ENCODE results near the gene INSYN1.

The INSYN1 gene

GRCh38 chr15:73749533-73749932 lies 3.6 kb downstream of the INSYN1 start:
- H3K9me3 Mint-ChIP-seq: no peaks in the 10 kb centered on the region
- peak overlapping the region; percentile 28 to 76 (median 32) for H3K4me3 Mint-ChIP-seq
- no peak overlapping the region for H3K27ac Mint-ChIP-seq
- H3K27me3 Mint-ChIP-seq (ENCODE audit: low read depth): peaks cover 50% of the 10 kb centered on the region
- TF ChIP-seq CTCF (IDR thresholded peaks at IDR 0.05; ENCODE audit: unreplicated experiment in 3 of 3): no peak
- H3K36me3 Mint-ChIP-seq (ENCODE audit: low read depth): no peaks in the 10 kb centered on the region
- peaks cover 33% of the 10 kb centered on the region for H3K4me1 Mint-ChIP-seq

GRCh38 chr15:73748730-73749129 lies 4.4 kb downstream of the INSYN1 start:
- H3K36me3 Mint-ChIP-seq (ENCODE audit: low read depth): no peaks in the 10 kb centered on the region
- H3K27ac Mint-ChIP-seq: no peak overlapping the region
- no peaks in the 10 kb centered on the region for H3K9me3 Mint-ChIP-seq
- peaks cover 35% of the 10 kb centered on the region for H3K4me1 Mint-ChIP-seq
- peaks cover 44% of the 10 kb centered on the region for H3K27me3 Mint-ChIP-seq (ENCODE audit: low read depth)
- H3K4me3 Mint-ChIP-seq: peak overlapping the region in 1 of 3 experiments; percentile 28
- no peak for TF ChIP-seq CTCF (IDR thresholded peaks at IDR 0.05; ENCODE audit: unreplicated experiment in 3 of 3)

GRCh38 chr15:73747847-73748590 lies 5.1 kb downstream of the INSYN1 start:
- Mint-ChIP-seq H3K27me3 (ENCODE audit: low read depth) (peaks cover 42% of the 10 kb centered on the region), H3K27ac (no peak overlapping the region), H3K4me1 (peaks cover 32% of the 10 kb centered on the region), H3K36me3 (ENCODE audit: low read depth) (no peaks in the 10 kb centered on the region), H3K9me3 (no peaks in the 10 kb centered on the region), H3K4me3 (no peak overlapping the region)
- no peak for TF ChIP-seq CTCF (IDR thresholded peaks at IDR 0.05; ENCODE audit: unreplicated experiment in 3 of 3)

- Mint-ChIP-seq H3K9me3 (no peaks in the 10 kb centered on the region), H3K4me1 (peaks cover 32% of the 10 kb centered on the region), H3K36me3 (ENCODE audit: low read depth) (no peaks in the 10 kb centered on the region), H3K4me3 (peak overlapping the region in 2 of 3 experiments; percentile 18 to 33), H3K27me3 (ENCODE audit: low read depth) (peaks cover 42% of the 10 kb centered on the region), H3K27ac (peak overlapping the region in 1 of 3 experiments; percentile 1)
- no peak for TF ChIP-seq CTCF (IDR thresholded peaks at IDR 0.05; ENCODE audit: unreplicated experiment in 3 of 3)
Observed at GRCh38 chr15:73746883-73747282, 6.3 kb downstream of the INSYN1 start.

GRCh38 chr15:73746261-73746660 lies 6.9 kb downstream of the INSYN1 start:
- H3K27me3 Mint-ChIP-seq (ENCODE audit: low read depth): peaks cover 42% of the 10 kb centered on the region
- H3K9me3 Mint-ChIP-seq: no peaks in the 10 kb centered on the region
- H3K36me3 Mint-ChIP-seq (ENCODE audit: low read depth): no peaks in the 10 kb centered on the region
- TF ChIP-seq CTCF (IDR thresholded peaks at IDR 0.05; ENCODE audit: unreplicated experiment in 3 of 3): no peak
- peak overlapping the region in 1 of 3 experiments; percentile 52 for H3K4me3 Mint-ChIP-seq
- H3K4me1 Mint-ChIP-seq: peaks cover 35% of the 10 kb centered on the region
- H3K27ac Mint-ChIP-seq: peak overlapping the region in 1 of 3 experiments; percentile 32

GRCh38 chr15:73745073-73745472 lies 8.1 kb downstream of the INSYN1 start:
- Mint-ChIP-seq H3K4me1 (peaks cover 33% of the 10 kb centered on the region), H3K36me3 (ENCODE audit: low read depth) (no peaks in the 10 kb centered on the region), H3K4me3 (no peak overlapping the region), H3K9me3 (no peaks in the 10 kb centered on the region), H3K27me3 (ENCODE audit: low read depth) (peaks cover 35% of the 10 kb centered on the region), H3K27ac (no peak overlapping the region)
- TF ChIP-seq CTCF (IDR thresholded peaks at IDR 0.05; ENCODE audit: unreplicated experiment in 3 of 3): no peak

Data from nephron (organoid).